Fibroblast of villous mesenchyme (primary cell): Measurements from ENCODE around the gene FUT7. TPM values are rescaled to one million over a fixed set of nuclear protein-coding genes. Genes with fewer than 3 reads are reported as not detected.
A peak's percentile ranks its signal among the peaks of the same experiment; 100 is the strongest.

Source experiments
- DNase-seq: peaks from one replicate; pipeline ENCODE4 v3.0.0-alpha.2; 2010; ENCODE audit warnings: low read depth
- H3K4me3 ChIP-seq: 2 replicates; pipeline ENCODE4 v1.5.1; 2011; ENCODE audit warnings: low read depth, mild to moderate bottlenecking, low read length
- total RNA-seq: library from RNA; depleted of rRNA; stranded (reverse); fragments of >200 nt; gene quantifications from 2 replicates; pipeline ENCODE4 v1.2.3, GENCODE V29; 2012
- TF ChIP-seq, protein P1 (sequence below): IDR thresholded peaks from 2 replicates; pipeline ENCODE4 v1.5.1; 2012; ENCODE audit warnings: low read depth, mild to moderate bottlenecking, low read length; ENCODE audit not compliant: insufficient read depth

FUT7 gene
- total RNA-seq, 1 donor = not detected

DNA sequence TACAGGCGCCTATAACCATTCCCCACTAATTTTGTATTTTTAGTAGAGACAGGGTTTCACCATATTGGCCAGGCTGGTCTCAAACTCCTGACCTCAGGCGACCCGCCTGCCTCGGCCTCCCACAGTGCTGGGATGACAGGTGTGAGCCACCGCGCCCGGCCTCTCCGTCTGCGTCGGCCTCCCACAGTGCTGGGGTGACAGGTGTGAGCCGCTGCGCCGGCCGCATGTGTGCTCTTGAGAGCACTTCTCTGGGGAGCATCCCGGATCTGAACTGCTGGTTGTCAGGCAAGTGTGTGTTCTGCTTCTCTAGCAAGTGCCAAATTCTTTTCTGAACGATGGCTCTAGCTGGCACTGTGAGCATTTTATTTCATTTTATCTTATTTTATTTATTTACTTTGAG lies 25.7 kb upstream of the FUT7 start:
- TF ChIP-seq, protein P1, sequence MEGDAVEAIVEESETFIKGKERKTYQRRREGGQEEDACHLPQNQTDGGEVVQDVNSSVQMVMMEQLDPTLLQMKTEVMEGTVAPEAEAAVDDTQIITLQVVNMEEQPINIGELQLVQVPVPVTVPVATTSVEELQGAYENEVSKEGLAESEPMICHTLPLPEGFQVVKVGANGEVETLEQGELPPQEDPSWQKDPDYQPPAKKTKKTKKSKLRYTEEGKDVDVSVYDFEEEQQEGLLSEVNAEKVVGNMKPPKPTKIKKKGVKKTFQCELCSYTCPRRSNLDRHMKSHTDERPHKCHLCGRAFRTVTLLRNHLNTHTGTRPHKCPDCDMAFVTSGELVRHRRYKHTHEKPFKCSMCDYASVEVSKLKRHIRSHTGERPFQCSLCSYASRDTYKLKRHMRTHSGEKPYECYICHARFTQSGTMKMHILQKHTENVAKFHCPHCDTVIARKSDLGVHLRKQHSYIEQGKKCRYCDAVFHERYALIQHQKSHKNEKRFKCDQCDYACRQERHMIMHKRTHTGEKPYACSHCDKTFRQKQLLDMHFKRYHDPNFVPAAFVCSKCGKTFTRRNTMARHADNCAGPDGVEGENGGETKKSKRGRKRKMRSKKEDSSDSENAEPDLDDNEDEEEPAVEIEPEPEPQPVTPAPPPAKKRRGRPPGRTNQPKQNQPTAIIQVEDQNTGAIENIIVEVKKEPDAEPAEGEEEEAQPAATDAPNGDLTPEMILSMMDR = no peak
- no peak for DNase-seq

DNA sequence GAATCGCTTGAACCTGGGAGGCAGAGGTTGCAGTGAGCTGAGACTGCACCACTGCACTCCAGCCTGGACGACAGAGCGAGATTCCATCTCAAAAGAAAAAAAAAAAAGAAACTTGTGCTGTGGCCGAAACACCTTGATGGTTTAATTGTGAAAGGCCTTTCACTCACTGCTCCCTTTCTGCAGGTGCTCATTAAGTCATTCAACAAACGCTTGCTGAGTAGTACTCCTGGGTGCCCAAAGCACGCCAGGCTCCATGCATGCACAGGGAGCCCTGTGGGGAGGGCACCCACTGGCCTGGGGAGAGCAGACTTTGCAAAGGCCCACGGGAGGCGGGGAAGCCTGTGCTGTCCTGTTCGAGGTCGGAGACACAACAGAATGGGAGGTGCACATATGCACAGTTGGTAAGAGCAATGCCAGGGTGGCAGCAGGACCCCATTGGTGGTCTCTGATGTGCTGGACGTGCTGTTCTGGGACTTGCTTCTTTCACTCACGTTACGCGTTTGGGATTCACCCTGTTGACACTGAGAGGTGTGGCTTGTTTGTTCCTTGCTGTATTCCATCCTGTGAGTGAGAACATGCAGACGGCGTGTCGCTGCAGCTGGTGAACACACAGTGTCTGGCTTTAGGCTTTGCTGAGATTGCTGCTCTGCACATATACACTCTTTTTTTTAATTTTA lies 25.0 kb upstream of the FUT7 start:
- no peak for DNase-seq
- H3K4me3 ChIP-seq = no peak overlapping the region
- TF ChIP-seq, protein P1 = no peak

More for the DNA sequence above, 25.7 kb upstream of the FUT7 start:
- H3K4me3 ChIP-seq = no peak overlapping the region

DNA sequence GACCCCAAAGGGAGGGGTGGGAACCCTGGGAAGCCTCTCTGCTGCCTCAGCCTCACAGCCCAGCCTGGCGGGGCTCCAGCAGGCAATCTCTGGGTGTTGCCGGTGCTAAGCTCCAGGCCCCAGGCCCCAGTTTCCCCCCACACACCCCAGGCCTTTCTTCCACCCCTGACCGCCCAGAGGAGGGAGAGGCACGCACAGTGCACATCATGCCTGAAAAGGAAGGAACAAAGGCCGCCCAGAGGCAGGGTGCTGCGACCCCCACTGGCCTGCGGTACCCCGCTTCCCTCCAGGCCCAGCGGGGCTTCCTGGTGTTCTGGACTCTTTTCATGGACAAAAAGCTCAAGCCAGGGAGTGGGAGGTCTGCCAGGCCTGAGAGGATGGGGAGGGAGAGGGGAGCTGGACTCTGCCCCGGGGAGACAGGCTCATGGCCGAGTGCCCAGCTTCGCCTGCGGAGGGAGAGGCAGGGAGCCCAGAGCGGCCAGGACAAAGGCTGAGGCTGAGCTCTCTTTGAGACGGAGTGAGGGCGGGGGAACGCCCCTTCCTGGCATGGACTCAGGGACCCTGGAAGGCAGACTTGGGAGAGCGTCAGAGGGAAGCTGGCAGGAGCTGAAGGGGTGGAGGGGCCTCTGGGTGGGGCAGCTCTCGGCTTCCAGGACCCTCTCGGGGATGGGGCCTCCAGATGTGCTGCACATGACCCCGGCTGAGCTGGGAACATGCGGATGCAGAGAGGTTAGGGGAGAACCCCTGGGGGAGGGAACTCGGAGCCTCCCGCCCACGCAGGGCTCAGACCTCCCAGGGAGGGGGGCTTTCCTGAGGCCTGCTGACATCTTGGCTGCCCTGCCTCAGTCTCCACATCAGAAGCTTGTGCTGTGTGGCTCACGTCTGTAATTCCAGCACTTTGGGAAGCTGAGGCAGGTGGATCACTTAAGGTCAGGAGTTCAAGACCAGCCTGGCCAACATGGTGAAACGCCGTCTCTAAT lies 23.8 kb upstream of the FUT7 start:
- TF ChIP-seq, protein P1 = no peak
- DNase-seq = peak; percentile 53
- no peak overlapping the region for H3K4me3 ChIP-seq

DNA sequence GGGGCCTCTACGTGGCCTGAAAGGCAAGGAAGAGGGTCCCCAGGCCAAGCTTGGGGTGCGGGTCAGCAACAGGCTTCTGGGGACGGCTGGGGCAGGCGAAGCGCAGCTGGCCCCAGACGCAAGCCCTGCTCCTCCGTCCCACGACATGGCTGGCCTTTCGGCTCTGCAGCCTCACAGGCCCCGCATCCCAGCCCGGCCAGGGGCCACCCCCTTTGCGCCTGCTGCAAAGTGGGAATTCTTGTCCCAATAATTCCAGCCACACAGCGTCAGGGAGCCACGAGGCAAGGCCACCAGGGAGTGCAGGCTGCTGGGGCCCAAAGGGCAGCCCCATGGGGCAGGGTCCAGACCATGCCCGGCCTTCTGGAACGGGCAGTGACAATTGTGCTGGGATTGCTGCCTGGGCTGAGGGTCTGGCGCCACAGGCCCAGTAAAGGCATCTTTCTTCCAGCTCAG lies 23.1 kb upstream of the FUT7 start:
- no peak overlapping the region for H3K4me3 ChIP-seq
- no peak for DNase-seq
- TF ChIP-seq, protein P1 = no peak

DNA sequence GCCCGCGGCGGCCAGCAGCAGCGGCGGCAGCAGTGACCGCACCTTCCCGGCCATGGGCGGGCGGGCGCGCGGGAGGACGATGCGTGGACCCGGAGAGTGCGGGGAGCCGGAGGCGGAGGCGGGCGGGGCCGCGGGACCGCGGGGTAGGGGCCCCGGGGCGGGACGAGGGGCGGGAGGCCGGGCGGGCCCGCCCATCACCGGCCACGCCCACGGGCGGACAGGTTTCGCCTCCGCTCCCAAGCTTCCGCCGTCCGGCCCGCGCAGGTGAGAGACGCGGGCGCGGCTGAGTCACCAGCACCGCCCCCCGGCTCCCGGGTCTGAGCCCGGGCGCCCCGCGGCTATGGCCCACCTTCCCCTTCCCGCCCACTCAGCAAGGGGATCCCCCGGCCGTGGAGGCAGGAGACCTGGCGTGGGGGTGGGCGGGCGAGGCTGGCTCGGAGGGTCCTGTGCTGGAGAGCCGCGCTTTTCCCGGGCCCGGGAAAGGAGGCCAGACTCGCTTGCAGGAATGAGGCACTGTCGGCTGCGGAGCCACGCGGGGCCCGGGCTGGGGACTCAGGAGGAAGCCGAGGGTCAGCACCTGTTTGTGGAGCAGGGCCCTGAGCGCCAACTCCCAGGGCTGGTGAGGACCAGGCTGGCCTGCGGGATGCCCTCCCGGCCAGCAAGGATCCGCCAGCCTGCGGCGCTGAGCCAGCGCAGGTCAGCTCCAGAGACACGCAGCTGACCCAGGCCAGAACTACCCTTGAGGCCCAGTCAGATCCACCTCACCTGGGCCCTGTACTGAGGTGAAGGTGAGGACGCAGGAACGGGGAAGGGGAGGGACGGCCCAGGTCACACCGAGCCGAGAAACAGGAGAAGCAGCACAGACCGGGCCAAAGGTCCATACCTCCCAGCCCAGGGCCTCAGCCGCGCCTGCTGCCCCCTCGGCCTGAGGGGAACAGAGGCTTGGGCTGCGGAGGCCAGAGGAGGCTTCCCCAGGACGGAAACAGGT lies 22.4 kb upstream of the FUT7 start, which contains the start of gene ENTPD2:
TSS of gene ENTPD2 (minus strand) at position 118 of the 988 bp plus-strand sequence. CDS start at position 54, 64 bp downstream.
- TF ChIP-seq, protein P1 = no peak
- no peak for DNase-seq
- H3K4me3 ChIP-seq = no peak within 1 kb of the TSS
